Astrocyte (in vitro differentiated cells and primary cell): Measurements from ENCODE around the gene ST13.

ENCODE experiments used
- EZH2 ChIP-seq: IDR thresholded peaks from 2 replicates; pipeline ENCODE4 v1.6.1; 2012; ENCODE audit warnings: mild to moderate bottlenecking, low read length, inconsistent platforms; ENCODE audit not compliant: insufficient read depth
- TF ChIP-seq, protein P1 (sequence below): IDR thresholded peaks from 2 replicates; pipeline ENCODE4 v1.5.1; 2011; ENCODE audit warnings: low read depth, mild to moderate bottlenecking, inconsistent platforms, low read length, moderate library complexity; ENCODE audit not compliant: insufficient read depth

- TF ChIP-seq, protein P1, sequence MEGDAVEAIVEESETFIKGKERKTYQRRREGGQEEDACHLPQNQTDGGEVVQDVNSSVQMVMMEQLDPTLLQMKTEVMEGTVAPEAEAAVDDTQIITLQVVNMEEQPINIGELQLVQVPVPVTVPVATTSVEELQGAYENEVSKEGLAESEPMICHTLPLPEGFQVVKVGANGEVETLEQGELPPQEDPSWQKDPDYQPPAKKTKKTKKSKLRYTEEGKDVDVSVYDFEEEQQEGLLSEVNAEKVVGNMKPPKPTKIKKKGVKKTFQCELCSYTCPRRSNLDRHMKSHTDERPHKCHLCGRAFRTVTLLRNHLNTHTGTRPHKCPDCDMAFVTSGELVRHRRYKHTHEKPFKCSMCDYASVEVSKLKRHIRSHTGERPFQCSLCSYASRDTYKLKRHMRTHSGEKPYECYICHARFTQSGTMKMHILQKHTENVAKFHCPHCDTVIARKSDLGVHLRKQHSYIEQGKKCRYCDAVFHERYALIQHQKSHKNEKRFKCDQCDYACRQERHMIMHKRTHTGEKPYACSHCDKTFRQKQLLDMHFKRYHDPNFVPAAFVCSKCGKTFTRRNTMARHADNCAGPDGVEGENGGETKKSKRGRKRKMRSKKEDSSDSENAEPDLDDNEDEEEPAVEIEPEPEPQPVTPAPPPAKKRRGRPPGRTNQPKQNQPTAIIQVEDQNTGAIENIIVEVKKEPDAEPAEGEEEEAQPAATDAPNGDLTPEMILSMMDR: no peak
- no peak for TF ChIP-seq EZH2
Observed at GRCh38 chr22:40877488-40877887, 21.0 kb upstream of the ST13 start.
